Activated T-cell treated with anti-CD3 and anti-CD28 coated beads, Interleukin-2, amount 50 U/mL, for 1 hour (primary cell): Measurements from ENCODE around the gene RHEB.

Source experiments
- DNase-seq: peaks from one replicate; pipeline ENCODE4 v3.0.0-alpha.2; 2020

RHEB gene

DNA sequence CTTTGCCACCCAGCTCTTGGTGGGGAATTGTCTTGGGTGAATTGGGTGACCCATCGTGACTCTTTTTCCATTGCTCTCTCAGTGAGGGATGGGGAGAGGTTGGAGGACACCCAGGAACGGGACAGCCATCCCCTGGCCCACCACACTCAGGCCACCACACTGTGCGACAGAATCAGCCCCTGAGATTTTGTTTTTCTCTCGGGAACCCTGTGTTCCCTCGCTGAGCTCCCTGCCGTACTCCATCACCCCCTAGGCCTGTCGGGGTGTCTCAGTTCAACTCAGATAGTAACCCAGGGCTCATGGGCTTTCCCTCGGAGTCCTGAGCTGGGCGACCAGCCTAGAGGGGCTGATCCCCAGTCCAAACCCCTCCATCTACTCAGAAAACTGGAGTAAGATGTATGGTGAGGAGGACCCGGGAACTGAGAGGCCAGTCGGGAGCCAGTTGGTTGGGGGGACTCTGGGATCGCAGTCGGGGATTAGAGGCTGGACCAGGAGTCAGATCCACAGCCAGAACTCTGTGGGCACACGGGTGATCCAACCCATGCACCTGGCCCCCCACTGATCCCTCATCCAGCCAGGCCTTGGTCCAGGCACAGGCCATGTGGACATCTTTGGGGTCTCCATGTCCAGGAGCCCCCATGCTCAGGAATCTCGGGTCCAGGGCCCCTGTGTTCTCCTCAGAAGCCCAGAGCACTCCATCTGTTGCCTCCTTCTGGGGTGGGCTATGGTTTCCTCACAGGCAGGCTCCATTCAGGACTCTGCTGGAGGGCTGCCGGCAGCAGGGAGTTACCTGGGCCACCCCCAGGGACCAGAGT is 89.1 kb downstream of the RHEB start:
- no peak for DNase-seq

DNA sequence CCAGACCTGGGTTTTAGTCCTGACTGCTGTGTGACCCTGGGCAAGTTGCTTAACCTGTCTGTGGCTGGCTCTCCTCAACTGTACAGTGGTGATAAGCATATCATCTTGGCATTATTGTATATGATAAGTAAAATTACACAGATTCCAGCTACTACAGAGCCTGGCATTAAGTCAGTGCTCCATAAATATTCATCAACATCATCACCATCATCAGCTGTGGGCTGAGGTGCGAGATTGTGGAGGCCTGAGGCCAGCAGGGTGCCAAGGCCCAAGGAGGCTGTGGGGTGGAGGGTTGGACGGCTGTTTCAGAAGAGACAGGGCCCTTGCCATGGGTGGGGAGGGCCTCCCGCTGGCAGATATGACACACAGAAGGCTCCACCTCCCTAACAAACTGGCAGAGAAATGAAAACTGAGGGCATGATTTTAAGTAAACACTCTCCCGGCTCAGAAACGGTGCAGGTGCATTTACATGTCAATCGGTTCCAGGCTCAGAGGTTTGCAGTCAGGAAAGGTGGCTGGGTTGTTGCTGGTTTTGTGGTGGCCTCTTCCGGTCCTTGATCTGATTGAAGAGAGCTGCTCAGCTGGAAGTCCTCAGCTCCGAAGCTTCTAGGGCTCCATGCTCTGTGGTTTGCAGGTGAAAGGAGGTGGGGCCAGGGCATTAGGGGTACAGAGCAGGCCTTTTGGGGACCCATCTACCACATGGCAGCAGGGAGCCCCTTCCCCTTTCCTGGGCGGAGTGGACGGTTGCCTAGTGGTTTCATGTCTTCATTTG is 89.9 kb downstream of the RHEB start:
- DNase-seq, result peak; percentile 58

DNA sequence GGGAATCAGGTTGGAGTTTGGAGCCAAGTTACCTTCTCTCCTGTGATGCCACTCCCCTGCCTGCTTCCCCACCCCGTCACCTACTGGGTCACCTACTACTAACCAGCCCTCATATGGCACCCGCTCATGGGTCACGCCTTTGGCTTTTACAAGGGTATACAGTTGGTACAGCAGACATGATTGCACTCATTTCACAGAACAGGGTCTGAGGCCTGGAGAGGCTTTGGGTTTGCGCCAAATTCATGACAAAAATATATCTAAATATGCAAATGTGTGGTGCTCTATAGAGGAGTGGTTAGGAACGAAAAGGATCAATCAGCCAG is 90.5 kb downstream of the RHEB start:
- no peak for DNase-seq

DNA sequence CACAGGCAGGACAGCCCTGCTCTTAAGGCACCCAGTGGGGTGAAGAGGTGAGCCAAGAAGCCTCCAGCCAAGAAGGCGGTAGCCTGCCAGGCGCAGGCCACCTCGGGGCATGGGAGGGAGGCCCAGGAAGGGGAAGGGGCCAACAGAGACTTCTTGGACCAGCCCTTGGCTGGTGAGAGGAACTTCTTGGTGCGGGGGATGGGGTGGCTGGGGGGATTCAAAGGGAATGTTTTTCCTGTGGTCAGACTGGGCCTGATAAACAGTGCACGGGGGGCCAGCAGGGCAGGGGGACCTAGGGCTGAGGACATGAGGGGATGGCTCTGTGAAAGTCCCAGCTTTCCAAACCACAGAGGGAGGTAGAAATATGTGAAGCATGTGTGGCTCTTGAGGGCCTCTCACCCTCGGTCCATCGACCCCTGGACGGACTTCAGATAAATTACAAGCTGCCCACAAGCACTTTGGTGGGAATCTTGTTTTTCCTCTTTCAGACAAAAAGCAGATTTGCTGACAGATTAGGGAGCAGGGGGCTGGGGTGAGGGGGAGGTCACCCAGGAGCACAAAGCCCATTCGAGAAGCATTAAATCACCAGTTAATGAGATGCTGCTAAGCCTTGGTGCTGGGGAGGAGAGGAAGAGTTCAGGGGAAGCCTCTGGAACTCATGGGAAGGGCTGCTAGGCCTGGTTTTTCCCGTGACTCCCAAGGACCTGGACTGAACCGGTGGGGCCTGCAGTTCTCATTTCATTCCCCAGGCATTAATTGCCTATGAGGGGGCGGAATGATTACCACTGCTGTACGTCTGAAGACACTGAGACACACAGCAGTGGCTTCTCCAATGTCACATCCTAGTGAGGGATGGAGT is 91.1 kb downstream of the RHEB start:
- no peak for DNase-seq

DNA sequence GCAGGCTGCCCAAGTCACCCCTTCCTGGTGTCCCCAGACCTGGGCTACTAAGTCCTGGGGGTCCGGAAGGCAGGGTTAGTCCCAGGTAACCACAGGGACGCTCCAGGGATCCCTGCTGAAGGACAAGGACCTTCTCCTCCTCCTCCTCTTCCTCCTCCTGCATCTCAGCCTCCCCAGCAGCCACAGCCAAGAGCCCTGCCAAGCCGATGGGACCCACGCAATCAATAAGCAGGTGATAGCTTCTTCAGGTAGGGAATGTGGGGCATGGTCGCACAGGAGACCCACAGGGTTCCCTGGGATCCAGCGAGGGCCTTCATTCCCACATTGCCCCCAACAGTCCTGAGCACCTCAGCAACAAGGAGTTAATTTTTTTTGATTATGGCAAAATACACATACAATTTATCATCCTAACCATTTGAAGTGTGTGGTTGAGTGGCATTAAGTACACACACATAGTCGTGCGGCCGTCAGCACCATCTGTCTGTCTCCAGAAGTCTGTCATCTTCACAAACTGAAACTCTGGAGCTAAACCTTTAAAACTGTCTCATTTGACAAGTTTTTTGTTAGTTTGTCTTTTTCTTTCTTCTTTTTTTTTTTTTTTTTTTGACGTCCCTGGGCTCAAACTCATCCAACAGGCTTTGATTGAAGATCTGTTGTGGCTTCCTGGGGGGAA is 91.9 kb downstream of the RHEB start:
- DNase-seq, result no peak

DNA sequence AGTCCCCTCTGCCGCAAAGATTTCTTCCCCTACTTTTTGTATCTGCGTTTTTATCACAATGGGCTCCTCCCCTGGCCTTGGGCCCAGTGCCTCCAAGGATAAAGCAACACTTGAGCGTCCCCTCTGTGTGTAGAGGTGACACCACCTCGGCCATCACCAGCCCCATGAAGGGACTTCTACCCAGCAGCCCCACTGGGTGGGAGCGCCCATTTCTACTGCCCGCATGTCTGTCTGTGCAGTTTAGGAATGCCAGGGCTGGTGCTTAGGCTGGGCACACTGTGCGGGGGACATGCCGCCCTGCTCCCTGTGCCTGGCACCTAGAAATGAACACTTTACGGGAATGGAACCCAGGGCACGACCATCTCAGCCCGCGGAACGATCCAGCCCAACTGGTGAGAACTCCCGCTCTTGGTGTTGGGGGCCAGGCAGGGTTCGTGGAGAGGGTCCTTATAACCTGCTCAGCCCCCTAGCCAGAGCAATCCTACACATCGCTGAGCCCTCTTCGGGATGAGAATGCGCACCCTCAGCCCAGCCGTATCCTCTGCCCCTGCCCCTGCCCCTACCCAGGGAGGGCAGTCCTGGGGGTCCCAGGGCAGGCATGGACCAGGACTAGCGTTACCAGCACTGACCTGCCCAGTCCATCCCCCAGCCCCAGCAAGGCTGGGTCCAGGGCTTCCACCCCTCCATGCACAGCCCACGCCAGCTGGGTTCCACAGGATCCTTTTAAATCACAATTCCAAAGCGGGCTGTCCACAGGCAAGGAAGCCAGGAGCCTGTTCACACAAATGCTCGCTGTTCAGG is 92.6 kb downstream of the RHEB start:
- no peak for DNase-seq

DNA sequence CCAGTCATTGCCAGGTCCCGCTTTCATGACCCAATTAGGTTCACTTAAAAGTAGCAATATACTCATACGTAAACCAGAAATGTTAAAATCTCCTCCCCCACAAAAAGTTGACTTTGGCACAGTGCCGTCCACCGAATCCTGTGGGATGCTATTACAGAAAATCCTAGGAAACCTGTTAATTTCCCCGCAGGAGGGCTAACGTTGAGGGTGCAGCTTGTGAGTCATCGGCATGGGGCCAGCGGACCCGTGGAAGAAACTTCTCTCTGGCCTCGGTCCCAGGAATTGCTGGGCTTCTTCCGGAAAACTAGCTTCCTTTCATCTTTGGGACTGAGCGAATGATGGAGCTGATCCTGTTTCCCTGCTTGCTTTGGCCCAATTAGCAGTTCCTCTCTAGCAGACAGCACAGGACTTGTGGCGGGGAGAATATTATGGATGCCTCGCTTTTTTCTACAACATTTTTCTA is 93.2 kb downstream of the RHEB start:
- no peak for DNase-seq

DNA sequence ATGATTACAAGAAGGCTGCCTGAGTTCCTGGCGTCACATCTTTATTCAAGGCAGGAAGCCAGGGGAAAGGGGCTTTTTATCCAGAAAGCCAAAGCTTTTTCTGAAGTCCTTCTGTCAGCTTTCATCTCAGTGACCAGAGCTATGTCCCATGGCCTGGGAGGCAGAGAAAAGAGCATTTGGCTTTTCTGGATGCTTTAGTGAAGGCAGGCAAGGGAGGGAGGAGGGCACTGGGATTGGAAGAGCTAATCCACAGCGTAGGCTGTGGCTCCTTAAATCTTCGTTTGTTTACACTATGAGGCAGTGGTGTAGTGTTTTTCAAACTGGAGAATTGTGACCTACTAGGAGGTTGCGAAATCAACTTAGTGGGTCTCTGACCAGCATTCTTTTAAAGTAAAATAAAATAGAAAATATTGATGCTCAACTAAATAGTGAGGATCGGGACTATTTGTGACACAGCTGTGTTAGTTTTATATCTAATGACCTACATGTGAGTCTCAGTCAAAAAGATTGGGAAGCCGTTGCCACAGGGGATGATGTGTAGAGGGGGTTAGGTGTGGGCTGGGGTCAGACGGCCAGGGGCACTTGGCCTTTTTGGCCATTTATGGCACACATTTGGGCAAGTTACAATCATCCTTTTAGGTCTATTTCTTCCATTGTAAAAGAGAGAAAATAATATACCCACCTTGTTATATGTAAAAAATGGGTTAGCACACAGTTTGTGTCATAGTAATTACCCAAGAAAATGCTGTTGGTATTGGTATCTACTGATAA is 93.8 kb downstream of the RHEB start:
- no peak for DNase-seq

DNA sequence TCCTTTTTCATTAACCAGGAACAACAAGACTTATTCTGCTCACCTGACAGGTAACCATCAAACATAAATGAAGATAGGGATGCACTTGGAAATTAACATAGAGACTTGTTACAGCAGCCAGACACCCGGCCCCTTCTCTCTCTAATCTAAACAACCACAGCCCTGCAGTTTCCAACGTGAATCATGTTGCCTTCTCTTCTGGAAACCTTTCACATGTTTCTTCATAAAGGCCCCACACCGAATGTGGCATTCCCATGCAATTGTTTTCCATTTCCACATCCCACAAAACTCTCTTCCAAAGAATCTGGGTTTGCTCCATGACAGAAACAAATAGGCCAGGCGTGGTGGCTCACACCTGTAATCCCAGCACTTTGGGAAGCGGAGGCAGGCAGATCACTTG is 94.9 kb downstream of the RHEB start:
- DNase-seq, result no peak

DNA sequence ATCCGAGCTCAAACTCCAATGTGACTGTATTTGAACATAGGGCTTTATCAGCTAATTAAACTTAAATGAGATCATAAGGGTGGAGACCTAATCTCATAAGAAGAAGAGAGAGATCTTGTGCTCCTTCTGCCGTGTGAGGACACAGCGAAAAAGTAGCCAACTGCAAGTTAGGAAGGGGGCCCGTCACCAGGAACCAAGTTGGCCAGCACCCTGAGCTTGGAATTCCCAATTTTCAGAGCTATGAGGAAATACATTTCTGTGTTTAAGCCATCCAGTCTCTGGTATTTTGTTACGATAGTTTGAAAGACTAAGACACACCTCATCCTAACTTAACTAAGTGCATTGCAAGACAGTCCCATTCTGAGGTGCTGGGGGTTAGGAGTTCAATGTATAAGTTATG is 95.8 kb downstream of the RHEB start:
- no peak for DNase-seq

DNA sequence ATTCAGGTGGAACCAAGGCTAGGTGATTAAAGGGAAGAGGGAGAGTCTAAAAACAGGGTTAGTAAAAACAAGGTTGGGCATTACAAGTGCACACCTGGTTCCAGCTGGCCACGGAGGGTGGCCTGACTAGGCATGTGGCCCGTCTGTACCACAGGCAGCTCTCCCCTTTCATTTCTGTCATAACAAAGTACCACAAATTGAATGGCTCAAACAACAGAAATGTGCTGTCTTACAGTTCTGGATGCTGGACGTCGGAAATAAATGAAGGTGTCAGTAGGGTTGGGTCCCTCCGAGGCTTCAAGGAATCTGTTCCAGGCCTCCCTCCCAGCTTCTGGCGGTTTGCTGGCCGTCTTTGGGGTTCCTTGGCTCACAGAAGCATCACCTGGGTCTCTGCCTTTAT is 96.5 kb downstream of the RHEB start:
- no peak for DNase-seq

DNA sequence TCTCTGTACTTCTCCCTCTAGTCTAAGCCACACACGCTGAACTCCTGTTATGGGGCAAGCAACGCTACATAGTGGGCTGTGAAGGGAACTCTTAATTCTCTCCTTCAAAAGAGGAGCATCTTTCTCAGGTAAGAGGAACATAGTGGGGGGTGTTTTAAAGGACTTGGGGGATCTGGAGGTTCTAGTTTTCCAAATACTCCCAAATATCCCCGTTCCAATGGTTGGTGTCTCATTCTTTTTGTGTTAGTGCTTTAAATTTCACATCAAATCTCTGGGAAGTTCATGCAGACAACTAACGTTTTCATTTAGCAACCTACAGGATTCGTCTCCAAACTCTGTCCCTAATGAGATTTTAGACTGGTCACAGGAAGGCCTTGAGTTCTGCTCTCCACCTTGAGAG is 97.5 kb downstream of the RHEB start:
- no peak for DNase-seq

DNA sequence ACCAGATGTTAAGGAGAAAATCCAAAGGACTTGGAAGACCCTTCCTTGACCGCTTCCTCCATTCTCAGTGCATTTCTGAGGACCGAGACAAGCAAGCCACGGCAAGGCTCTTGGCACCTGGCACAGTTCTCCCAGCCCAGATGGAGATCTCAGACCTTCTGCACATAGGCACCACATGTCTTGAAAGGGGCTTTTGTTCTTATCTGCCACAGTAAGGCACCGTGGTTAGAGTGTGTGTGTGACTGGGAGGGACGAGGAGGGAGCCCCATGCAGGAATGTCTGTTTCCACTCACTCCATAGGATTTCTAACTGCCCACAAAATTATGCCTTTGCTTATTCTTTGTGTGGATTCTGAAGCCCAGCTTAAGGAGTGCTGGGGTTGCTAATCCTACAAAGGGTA is 99.6 kb downstream of the RHEB start:
- no peak for DNase-seq

DNA sequence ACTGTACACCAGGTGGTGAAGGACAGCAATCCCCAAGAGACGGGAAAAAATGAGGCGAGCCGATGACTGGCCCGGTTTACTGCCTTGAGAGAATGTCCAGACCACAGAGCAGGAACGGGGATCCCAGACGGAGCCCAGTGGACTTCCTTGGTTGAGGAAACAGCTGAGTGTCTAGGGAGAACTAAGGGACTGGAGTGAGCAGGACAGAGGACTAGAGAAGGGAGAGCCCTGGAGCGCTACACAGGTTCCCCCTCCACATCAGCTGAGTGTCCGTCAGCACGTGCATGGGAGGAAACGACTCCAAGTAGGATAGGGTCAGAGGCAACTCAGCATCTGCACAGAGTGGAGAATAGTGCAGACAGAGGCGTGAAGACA is 102.8 kb downstream of the RHEB start:
- no peak for DNase-seq

DNA sequence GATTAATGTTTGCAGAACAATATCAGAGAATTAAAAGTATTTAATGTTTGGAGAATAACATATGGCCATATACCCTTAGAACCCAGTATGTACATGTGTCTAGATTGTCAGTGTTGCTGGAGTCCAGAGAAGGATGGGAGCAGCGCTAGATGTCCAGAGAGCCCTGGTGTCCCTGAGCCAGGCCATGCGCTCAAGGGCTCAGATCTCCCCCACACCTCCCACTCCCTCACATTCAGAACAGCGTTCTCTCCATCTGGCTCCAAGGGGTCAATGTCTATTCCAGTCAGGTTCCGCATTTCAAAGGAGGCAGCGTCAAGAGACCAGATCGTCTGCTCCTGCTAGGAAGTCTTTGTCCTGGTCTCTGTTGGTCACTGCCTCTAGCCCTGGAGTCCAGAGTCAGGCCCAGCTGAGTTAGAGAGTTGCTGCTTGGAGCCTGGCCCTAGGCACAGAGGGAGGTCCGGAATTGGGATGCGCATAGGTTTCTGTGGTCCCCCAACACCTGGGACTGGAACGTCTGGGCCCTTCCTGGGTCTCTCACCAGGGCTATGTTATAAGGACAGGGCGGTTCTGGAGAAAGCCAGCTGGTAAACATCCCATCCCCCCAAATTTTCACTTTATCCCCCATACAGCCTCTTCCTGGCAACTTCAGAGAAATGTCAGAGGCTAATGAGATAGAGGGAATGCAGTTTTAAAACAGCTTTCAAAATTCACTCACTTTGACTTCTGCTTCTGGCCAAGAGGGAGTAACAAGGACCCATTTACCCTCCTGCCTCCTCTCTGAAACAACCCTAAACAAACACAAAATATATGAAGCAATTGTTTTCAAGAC is 103.4 kb downstream of the RHEB start:
- DNase-seq, result no peak
